Umbilical cord (tissue), 2 donors: ENCODE measurements around the gene CXCR5. TPM values are rescaled to one million over a fixed set of nuclear protein-coding genes. Genes with fewer than 3 reads are reported as not detected.

Experiments used
- DNase-seq: peaks from one replicate; pipeline ENCODE4 v3.0.0-alpha.2; 2015; ENCODE audit warnings: low spot score
- total RNA-seq: library from RNA; depleted of rRNA; stranded (reverse); fragments of >200 nt; gene quantifications from one replicate; pipeline ENCODE4 v1.2.3, GENCODE V29; 2014; ENCODE audit warnings: low replicate concordance; ENCODE audit not compliant: insufficient read depth

CXCR5 gene
- total RNA-seq, 1 donor from 2014 or later, result 0.48 TPM

DNA sequence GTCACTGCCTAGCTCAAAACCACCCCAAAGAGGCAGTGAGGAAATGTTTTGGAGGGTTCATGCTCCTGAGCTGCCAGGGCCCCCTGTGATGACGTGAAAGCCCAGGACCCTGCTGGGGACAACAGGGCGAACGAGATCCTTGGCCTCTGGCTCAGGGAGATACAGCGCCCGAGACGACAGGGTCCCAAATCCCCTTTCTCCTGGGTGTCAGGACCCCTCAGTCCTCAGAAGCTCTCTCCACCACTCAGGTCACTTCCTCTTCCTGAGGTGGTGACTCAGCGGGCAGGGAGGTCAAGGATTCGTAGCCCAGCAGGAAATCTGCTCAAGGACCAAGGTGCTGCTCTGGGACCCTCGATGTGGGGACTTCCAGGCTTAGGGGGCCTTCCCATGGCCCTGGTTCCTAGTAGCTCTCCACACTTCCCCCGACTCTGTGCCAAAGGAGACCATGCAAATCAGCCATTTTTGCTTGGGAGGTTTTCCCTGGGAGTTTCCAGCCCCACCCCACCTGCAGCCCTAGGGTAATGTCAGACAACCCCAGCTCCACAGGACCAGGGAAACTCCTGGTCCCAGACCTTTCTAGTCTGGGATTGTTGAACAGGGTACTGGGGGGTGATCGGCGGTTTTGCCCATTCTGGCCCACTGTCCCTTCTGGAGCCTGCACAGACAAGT, 29.2 kb downstream of the CXCR5 start:
- no peak for DNase-seq

DNA sequence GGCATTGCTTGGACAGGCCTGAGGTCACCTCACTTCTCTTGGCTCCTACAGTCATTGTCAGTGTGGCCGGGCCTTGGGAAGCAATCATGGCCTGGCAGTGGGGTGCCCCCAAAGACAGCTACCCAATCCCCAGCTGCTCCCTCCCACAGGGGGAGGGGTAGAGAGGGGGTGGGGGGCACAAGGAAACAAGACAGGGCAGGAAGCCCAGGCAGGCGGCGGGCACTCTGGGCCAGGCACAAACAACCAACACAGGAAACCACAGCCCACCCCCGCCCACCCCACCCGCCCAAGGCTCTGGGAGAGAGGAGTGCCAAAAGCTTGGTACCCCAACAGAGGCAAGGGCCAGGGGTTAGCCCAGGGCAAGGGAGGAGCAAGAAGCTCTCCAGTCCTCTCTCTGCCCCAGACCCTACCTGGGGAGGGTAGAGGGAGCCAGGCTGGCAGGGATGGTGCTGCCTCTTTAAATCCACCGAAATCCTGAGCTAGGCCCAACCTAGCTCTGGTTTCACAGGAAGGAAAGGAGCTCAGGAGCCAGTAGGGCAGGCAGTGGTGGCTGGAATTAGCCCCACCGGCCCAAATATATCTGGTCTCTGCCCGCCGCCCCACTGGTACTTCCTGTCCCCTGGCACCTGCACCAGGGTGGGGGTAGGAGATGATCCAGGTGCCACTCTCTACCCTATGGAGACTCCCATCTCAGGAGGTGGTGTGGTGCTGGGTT, 29.9 kb downstream of the CXCR5 start:
- no peak for DNase-seq

DNA sequence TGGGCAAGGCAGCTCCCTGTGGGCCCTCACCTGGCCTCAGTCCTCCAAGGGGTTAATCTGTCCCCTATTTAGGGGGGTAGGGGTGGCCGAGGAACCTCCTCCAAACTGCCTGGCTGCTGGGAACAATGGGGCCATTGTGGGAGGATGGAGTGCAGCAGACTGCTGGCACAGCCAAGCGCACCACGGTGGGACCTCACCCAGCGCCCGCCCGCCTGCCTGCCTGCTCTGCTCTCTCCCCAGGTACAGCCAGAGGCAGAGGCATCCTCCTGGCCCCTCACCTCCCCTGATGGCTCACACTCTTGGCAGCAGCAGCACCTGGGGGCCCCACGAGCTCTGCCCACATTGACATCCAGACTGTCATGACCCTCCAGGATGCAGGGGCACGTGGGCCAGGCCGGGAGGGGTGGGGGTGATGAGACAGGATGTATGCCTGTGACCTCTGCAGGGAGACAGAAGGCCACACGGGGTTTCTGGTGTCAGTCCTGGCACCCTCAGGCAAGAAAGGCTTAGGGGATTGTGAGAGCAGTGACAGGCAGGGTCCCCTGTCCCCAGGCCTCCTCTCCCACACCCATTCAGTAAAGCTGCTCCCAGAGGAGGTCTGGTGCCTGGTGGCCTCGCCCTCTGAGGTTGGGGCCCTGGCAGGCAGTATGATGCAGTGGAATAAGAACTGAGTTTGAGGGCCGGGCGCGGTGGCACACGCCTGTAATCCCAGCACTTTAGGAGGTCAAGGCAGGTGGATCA, 30.7 kb downstream of the CXCR5 start:
- DNase-seq, result no peak

DNA sequence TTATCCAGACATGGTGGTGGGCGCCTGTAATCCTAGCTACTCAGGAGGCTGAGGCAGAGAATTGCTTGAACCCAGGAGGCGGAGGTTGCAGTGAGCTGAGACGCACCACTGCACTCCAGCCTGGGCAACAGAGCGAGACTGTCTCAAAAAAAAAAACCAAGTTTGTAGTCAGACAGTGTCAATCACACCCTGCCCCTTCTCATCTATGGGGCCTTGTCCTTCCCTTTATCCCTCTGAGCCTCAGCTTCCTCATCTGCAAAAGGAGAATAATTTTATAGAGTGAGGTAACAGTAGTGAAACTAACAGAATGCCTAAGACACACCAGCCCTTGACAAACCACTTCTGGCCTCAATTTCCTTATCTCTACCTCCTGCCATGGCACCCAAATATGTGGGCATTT, 31.3 kb downstream of the CXCR5 start:
- DNase-seq, result no peak

DNA sequence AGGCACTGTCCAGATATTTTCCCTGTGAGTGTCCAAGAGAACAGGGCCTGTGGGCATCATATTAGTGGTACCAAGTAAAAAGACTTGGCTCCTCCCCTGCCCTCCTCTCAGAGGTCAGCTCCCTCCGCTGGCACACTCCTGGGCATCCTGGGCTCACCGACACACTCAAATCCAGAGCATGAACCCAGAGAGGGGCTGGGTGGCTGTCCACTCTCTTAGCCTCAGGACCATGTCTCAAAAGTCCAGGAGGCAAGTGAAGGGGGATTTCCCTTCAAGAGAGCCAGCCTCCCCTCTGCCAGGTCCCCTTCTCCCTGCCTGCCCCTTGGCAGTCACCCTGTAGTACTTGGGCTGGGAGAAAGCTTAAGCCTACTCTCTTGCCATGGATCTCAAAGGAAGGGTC, 31.7 kb downstream of the CXCR5 start:
- DNase-seq, result no peak

DNA sequence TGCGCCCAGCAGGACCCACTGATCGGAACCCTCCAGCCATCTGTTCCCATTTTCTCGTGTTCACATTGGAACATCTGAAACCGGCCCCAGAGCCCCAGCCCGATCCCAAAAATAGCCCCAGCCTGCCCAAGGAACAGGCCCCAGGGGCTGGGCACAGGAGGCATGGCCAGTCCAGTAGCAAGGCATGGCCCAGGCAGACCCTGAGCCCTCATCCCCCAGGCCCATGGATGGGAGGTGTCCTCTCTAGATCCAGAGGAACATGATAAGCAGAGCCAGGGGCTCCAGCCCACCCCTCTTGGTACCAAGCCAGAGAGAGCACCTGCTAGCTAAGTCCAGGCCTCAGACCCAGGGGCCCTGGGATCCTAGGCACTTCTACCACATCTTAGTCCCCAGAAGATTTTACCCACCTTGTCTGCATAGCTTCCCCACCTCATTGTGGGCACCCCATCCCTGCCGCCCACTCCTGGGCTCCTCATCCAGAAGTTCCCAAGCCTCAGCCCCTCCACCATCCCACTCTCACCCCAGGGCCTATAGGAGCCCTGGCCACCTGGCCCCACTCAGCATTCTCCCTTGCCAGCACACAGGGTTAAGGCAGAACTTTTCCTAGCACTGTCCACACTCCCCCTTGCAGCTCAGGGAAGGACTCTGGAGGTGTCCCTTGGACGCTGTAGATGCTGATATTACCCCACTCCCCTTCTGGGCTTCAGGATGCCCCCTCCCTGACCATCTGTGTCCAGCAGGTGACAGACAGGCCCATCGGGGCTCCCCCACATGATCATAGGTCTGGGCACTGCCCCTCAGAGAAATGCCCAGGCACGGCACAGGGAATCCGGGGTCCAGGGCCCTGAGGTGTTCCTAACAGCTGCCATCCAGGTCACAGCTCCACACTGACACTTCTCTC, 32.5 kb downstream of the CXCR5 start:
- no peak for DNase-seq

DNA sequence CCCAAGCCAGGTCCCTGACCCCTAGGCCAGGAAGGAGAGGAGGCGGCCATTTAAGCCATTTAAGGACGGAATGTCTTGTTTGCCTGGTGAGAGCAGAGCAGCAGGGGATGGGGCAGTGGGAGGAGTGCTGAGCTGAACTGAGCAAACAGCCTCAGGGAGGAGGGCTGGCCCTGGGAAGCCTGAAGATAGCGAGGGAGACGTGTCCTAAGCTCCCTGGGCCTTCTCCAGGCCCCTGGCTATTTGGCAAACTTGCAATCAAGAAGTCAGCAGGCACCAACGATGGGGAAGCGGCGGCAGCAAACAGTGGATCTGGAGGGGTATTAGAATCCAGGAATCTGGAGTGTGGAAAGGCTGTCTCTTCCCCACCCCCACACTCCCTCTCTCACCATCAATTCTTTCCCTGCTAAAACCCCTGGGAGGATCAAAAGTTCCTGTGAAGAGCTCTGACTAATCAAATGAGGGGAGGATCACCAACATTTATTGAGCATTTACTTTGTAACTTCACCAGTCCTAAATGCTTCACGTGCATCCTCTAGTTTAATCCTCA, 33.2 kb downstream of the CXCR5 start:
- DNase-seq, result peak; percentile 97

DNA sequence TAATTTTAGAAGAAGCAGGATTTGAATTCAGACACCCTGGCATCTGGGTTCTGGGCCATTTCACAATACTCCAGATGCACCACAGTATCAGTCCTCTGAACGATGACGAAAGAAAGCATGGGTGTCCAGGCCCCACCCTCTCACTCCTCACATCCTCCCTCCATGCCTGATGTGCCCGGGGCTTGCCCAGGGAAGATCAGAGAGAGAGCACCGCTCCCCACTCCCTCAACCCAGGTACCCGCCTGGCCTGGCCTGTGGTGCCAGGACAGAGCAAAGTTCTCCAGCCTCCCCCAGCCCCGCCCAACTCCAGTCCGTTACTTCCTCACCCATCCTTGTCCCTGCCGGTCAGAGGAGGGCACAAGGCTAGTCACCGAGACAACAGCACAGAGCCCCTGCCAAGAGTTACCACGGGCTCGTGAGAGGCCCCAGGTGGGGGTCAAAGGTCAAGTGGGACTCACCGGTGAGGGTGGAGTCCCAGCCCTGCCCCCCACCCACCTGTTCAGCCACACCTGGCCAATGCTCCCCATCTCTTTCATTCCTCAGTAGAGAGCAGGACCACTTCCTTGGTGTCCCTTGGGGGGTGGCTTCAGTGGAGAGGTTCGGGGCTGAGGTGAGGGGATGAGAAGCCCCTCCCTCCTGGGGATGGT, 33.9 kb downstream of the CXCR5 start:
- DNase-seq, result peak; percentile 89

DNA sequence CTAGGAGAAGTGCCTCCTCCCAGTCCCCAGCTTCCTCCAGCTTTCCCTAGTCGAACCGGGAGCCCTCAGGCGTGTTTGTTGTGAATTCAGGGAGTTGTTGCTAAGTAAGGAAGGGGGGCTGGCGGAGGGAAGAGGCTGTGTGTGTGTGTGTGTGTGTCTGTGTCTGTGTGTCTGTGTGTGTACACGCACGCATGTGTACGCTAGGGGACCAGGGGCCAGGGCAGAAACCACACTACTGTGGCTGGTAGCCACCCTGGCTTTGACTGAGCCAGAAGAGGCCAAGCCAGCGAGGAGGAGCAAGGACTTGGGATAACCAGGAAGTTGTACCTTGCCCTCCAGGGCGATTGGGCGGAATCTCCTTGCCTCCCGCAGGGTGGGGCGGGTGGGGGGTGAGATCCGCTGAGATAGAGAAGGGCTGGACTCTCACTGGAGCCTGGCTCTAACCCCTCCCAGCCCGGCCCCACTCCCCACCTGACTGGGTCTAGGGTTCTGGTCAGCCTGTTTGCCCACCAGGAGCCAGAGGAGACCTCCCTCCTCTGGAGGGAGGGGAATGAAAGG, 34.5 kb downstream of the CXCR5 start:
- peak; percentile 90 for DNase-seq

DNA sequence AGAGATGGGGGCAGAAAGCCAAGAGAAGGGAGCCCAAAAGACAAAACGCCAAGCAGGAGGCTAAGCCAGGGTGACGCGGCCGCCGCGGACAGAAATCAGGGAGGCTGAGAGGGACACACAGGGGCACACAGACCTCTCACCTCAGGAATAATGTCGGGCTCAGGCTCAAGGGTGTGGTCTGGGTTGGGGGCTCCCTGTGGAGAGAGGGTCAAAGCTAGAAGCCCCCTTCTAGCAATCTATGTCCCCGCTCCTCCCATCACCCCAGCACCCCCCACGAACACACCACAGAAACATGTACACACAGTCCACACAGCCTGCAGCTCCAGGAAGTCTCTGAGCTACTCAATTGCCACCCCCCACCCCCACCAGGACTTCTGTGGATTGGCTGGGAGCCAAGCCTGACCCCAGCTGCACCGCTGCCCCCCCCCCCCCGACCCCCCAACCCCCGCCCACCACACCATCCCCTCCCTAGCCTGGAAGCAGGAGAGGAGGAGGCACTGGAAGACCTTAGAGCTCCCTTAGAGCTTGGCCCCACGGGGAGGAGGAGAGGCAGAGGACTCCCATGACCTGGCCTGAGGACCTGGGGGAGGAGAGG, 35.1 kb downstream of the CXCR5 start:
- DNase-seq, result no peak

DNA sequence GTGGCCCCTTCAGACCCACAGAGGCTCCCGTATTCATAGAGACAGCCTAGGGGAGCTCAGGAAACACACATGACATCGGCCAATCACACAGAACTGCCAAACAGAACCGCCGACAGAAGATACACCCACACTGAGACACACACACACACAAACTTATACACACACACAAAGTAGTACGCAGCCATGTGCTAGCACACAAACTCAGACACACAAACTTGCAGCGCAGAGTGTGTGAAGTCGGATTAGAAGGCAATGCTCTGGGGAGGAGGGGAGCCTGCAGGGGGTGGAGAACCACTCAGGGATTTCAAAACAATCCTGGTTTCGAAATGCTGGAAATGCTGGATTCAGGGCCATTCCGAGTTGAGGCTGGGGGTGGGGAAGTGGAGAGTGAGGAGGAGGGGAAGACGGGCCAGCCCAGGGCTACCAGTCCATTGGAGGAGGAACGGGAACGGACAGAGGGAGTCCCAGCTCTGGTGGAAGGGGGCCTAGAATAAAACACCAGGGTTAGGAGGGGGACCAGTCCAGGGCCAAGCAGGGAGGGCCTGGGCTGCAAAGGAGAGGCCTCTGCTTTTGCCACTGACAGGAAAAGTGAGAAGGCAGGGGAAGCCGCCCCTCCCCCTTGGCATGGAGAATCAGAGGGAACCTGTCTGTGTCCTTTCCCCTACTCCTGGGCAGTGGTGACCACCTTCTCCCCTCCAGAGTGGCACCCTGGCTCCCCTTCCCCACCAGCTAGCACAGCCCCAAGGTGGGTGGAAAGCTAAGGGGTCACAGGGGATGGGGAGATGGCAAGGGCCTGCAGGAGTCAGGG, 37.6 kb downstream of the CXCR5 start:
- peak; percentile 85 for DNase-seq

DNA sequence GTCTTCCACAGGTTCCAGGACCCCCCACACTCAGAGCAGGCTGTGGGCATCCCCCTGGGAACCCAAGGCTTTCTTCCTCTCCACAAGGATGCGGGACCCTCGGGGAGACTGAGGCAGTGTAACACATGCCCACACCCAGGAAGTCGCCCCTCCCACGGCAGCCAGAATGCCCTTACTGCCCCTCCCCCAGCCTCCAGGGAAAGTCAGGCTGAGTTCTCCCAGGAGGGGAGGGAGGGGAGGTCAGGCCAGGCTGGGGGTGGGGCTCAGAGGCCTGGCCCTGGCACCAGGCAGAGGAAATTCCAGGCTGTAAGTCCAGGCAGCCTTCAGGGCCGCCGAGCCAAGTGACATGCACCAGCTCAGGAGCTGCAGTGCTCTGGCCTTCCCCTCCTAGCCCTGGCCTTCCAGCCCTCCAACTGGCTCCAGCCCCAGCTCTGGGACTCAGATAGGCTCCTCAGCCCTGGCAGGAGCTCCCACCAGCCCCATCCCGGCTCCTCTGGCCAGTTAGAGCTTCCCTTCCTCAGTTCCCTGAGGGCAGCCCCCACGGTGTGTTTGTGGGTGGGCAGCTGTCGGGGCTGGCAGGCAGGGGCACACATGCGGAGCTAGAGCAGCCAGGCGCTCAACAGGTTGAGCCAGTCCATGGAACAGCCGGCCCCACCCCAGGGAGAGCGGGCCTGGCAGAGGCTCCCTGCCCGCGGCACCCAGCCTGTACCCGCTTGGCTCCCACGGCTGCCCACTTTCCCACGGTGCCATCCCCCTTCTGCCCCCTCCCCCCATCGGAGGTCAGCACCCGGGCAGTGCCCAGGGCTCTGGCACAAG, 38.4 kb downstream of the CXCR5 start:
- DNase-seq, result peak; percentile 90

DNA sequence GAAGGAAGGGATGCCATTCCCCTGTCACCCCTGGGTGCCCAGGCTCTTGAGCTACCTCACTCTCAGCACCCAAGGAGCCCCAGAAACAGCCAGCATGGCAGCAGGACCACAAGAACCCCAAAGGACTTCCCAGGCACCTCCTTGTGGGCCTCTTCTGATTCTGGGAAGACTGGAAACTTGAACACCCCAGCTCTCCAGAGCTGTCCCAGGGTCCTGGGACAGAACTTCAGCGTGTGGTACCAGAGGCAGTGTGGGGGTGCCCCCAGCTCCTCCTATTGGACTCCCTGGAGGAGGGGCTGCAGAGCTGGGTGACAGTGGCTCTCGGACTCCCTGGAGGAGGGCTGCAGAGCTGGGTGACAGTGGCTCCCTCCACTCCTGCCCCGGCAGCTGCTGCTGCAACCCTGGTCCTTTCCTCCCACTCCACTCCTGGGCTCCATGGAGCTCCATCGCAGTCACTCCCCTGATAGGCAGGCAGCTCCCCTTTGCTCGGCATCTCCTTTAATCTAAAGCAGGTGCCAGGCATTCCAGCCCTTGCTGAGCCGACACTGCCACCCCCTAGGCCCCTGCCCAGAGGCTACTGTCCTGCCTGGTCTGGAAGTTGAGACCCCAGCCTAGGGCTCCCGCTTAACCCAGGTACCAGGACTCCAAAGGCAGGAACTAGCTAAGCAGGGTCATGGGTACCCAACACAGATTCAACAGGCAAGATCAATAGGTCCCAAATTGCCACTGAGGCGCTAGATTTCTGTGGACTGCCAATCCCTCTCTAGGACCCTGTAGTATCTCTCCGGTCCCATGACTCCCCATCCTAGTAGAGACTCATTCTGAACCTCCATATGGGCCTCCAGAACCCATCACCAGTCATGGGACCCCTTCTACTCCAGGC, 39.3 kb downstream of the CXCR5 start:
- DNase-seq, result no peak

DNA sequence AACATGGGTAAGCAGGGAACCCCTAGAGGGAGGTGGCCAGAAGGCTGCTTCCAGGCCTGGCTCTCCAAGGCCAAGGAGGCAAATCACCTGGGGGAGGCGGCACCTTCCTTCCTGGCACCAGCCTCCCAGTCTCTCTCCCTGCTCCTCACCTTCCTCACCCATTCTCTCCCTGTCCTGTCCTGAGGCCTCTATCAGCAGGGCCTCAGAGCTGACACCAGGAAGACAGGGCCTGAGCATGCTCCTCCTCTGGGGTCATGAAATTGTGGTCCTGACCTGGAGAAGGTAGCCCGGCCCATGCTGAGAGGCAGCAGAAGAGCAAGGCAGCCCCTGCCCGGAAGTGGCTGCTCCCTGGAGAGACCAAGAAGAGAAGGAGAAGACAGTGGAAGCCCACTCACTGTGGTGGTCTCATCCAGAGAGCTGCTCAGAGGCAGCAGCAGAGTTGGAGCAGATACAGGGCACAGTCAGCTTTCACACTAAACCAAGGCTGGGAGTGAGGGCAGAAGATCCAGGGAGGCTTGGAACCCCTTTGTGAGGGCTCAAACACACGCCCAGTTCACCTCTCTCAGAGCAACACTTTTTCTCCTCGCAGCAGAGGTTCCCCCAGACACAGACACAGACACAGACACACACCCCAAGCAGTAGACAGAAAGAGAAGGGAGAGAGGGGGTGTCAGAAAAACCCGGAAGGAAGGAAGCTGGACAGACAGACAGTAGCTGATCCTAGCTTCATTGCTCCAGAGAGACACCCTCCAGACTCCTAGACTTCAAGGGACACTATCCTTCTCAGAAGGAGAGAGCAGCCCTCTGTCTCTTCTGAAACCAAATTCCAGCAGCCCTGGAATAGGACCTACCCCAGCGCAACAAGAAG, 40.3 kb downstream of the CXCR5 start:
- DNase-seq, result no peak

DNA sequence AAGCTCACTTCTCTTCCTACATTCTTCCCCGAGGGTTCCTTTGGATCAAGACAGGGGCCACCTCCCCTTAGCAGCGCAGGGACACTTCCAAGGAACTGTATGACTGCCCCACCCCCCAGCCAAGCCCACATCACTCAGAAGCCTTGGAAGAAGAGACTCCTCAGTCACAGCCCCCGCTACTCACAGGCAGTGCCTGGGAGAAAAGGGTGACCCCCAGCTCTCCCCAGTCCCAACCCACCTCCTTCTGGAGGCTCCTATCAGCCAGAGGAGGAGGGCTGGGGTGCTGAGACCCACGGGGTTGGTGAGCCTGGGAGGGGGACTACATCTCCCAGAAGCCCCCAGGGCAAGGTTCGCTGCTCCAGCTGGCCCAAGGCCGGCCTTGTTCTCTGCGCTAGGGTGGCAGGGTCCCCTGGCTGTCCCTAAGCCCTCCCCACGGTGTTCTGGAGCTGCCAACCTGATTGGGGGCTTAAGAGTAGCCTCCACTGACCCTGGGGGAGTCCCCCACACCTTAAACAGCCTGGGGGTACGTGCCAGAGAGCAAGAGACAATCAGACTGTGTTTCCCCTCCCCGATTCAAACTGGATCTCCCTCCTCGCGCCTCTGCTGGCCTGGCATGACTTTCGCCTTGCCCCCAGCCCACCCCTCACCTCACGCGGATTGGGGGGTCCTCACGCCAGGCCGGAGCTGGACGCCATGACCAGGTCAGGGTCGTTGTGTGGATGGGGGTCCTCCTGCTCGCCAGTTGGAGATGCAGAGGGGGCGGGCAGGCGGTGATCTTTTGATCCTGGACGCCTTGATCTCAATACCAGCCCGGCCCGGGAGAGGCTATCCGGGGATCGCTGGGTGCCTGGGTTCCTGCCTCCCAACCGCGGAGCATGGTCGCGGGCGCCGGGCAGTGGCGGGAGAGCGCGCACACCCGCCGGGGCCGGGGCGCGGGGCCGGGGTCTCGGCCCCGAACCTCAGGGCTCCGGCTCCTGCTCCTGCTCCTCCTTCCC, 41.2 kb downstream of the CXCR5 start:
- DNase-seq, result peak; percentile 69
